NCI-H1105 treated with DMSO at 0.1 percent for 48 hours (cell line): Measurements from ENCODE around the gene SAP130.

Experiments used
- DNase-seq: peaks from one replicate; lab custom pipeline; 2025; lab: John Stamatoyannopoulos, UW

SAP130 gene

GRCh38 chr2:127893494-127893893 is 134.4 kb downstream of the SAP130 start:
- DNase-seq: no peak

GRCh38 chr2:127893033-127893432 is 134.8 kb downstream of the SAP130 start:
- DNase-seq: no peak

- DNase-seq: no peak
Observed at GRCh38 chr2:127891811-127892210, 136.0 kb downstream of the SAP130 start.
